Stimulated activated CD8-positive, alpha-beta memory T cell treated with anti-CD3 and anti-CD28 coated beads, Interleukin-12 subunit alpha, Interleukin-12 subunit beta, amount 100 ng/mL, for 4 hours (primary cell): Measurements from ENCODE around the gene ACACB.

Source experiments
- DNase-seq: peaks from one replicate; pipeline ENCODE4 v3.0.0-alpha.2; 2020; ENCODE audit warnings: low read depth

The ACACB gene

DNA sequence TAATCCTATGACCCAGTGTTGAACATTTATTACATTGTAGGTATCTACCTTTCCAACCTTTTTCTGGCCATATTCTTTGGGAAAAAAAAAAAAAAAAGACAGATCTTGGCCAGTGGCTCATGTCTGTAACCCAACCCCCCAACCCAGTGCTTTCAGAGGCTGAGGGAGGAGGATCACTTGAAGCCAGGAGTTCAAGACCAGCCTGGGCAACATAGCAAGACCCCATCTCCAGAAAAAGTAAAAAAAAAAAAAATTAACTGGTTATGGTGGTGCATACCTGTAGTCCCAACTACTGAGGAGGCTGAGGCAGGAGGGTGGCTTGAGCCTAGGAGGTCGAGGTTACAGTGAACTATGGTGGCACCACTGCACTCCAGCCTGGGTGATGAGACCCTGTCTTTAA, 58.1 kb downstream of the ACACB start:
- no peak for DNase-seq

DNA sequence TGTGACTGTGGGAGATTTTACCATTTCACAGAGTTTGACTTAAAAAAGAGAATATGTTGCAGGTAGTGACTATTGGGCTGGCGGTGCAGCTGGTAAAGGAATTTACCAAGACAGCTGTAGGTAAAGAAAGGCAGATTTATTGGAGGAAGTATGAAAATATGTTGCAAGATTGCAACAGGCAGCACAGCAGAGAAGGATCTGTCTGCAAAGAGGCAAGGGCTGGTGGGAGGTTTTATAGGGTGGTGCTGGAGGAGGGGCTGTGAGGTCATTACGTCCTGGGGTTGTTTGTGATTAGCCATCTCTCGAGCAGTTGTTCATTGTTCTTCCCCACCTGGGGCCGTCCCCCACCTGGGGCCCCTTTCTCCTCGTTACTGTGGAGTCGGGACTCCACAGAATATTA, 62.1 kb downstream of the ACACB start:
- no peak for DNase-seq

DNA sequence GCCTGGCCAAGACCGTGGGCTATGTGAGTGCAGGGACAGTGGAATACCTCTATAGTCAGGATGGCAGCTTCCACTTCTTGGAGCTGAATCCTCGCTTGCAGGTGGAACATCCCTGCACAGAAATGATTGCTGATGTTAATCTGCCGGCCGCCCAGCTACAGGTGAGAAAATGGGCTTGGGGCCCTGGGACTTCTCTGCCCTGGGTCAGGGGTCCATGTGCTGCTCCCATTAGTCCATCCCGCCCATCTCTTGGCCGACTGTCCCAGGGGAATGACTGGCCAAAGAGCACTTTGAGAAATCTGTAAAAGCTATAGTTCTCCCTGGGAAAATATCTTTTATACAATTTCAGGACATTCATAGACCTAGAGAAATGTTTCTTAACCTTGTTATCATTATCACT, 63.5 kb downstream of the ACACB start:
- no peak for DNase-seq

DNA sequence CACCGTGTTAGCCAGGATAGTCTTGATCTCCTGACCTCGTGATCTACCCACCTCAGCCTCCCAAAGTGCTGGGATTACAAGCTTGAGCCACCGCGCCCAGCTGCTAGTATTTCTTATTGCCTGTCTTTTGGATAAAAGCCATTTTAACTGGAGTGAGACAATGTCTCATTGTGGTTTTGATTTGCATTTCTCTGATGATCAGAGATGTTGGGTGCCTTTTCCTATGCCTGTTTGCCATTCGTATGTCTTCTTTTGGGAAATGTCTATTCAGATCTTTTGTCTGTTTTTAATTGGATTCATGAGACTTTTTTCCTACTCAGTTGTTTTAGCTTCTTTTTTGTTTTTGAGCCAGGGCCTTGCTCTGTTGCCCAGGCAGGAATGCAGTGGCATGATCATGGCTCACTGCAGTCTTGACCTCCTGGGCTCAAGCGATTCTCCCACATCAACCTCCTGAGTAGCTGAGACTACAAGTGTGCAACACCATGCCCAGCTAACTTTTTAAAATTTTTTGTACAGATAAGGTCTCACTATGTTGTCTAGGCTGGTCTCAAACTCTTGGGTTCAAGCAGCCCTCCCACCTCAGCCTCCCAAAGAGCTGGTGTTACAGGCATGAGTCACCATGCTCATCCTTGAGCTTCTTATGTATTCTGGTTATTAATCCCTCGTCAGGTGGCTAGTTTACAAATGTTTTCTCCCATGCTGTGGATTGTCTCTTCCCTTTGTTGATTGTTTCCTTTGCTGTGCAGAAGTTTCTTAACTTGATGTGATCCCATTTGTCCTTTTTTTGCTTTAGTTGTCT, 65.9 kb downstream of the ACACB start:
- no peak for DNase-seq

DNA sequence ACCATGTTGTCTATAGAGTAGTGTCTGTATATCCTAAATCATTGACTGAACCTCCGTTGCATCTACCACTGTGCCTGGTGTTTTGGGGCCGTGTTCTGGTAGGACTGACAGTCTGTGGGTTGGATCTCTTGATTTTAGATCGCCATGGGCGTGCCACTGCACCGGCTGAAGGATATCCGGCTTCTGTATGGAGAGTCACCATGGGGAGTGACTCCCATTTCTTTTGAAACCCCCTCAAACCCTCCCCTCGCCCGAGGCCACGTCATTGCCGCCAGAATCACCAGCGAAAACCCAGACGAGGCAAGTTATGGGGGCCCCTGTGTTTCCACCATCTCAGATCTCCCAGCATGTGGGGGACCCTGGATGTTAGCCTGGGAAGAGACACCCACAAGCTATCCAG, 69.1 kb downstream of the ACACB start:
- no peak for DNase-seq

DNA sequence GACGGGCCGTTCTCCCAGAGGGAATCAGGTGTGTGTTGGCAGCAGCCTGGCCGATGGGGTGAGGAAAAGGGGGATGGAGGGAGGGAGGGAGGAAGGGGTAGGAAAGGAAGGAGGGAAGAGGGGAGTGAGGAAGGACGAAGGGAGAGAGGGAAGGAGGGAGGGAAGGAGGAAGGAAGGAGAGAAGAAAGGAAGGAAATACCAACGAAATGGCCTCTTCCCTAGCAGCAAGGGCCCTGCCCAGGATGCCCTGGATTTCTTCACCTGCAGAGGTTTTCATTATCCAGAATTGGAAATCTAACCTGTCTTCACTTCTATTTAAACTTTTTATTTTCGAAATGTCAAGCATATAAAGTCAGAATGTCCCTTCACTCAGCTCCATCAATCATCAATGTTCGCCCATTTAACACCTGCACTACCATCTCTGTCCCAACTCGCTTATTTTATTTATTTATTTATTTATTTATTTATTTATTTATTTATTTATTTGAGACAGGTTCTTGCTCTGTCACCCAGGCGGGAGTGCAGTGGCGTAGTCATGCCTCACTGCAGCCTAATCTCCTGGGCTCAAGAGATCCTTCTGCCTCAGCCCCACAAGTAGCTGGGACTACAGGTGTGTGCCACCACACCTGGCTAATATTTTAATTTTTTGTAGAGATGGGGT, 70.7 kb downstream of the ACACB start:
- no peak for DNase-seq

DNA sequence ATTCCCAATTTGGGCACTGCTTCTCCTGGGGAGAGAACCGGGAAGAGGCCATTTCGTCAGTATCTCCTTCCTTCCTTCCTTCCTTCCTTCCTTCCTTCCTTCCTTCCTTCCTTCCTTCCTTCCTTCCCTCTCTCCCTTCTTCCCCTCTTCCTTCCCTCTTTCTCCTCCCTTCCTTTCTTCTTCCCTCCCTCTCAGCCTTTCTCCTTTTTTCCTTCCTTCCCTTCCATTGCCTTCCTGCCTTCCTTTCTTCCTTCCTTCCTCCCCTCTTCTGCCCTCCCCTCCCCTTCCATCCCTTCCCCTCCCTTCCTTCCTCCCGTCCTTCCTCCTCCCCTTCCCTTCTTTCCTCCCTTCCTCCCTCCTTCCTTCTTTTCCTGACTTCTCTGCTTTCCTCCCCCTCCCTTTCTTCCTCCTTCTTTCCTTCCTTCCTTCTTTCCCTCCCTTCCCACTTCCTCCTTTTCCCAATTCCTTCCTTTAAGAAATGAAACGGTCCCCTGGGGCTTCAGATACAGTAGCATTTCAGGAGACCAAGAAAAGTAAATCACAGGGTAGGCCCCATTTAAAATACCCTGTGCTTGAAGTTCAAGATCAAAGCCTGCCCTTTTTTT, 71.8 kb downstream of the ACACB start:
- DNase-seq = no peak

DNA sequence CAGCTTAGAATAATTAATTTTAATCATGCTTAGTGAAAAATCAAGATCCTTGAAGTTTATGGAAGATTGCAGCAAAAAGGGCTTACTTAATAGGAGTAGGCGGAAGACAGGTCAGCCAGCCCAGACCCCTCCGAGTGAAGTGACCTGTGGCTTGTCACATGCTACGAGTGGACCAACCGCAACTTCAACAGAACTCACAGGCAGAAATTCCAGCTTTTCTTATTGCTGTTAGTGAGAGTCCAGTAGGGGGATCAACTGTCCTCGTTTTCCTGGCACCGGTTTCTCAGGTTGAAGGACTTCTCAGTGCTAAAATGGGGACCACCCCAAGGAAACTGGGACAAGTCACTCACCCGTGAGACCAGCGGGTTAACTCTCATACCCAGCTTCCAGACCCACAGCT, 72.9 kb downstream of the ACACB start:
- no peak for DNase-seq

DNA sequence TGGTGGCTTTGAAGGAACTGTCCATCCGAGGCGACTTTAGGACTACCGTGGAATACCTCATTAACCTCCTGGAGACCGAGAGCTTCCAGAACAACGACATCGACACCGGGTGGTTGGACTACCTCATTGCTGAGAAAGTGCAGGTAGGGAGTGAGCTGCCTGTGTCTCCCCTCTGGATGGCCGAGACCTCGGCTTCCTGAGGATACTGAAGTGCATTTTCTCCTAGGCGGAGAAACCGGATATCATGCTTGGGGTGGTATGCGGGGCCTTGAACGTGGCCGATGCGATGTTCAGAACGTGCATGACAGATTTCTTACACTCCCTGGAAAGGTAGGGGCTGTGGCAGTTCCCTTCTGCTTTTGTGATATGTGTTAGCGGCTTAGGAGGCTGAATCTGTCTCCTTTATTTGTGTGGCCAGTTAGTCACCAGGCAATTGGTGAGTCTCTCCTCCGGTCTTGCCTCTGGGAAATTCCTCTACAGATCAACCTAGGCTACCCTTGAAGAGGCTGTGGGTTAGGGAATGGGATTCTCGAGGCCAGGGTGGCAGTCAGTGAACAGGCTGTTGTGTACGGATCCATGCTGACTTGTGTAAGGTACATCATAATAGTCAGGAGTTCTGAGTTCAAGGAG, 75.3 kb downstream of the ACACB start:
- DNase-seq = no peak

DNA sequence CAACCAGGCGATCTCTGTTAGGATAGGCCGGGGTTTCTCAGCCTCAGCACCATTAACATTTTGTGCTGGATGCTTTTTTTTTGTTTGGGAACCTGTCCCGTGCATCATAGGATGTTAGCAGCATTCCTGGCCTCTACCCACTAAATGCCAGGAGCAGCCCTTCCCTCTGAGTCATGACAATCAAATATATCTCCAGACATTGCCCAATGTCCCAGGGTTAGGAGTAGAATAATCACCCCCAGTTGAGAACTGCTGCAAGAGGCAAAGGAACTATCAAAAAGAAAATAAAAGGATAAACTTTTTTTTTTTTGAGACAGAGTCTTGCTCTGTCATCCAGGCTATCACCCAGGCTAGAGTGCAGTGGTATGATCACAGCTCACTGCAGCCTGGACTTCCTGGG, 76.0 kb downstream of the ACACB start:
- no peak for DNase-seq

DNA sequence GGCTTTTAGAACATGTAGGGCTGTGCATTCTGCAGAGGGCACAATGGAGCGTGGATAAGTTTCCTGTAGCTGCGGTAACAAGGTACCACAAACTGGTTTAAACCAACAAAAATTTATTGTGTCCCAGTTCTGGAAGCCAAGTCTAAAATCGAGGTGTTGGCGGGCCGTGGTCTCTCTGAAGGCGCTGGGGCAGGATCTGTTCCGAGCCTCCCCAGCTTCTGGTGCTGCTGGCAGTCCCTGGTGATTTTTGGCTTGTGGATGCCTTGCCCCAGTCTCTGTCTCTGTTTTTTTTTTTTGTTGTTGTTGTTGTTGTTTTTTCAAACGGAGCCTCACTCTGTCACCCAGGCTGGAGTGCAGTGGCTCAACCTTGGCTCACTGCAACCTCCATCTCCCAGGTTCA, 77.5 kb downstream of the ACACB start:
- no peak for DNase-seq

DNA sequence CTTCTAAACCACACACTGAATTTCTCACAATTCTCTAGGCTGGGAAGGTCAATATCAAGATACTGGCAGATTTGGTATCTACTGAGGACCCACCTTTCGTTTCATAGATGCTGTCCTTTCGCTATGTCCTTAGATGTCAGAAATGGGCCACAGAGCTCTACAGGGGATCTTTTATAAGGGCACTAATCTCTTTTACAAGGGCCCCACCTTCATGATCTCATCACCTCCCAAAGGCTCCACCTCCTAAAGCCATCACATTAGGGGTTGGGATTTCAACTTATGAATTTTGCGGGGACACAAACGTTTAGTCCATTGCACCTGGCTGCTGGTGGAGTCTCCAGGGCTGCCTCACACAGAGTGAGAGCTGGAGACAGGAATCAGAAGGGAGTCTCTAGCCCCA, 79.9 kb downstream of the ACACB start:
- DNase-seq = no peak

DNA sequence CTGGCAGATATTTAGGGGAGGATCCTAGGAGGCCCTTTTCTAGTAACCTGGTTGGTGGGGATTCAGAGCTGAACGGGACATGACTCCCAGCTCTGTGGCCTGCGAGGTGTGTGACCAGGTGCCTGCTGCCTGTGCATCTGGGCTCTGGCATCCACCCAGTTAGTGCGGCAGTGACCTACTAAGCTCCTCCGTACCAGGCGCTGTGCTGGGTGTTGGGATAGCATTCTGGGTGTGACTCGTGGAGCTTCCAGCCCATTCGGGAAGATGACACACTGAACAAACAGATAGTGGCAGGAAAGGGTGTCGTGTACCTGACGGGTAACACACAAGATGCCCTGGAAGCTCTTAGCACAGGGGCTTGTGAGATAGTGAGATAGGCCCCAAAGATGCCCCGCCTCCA, 80.9 kb downstream of the ACACB start:
- DNase-seq = no peak

DNA sequence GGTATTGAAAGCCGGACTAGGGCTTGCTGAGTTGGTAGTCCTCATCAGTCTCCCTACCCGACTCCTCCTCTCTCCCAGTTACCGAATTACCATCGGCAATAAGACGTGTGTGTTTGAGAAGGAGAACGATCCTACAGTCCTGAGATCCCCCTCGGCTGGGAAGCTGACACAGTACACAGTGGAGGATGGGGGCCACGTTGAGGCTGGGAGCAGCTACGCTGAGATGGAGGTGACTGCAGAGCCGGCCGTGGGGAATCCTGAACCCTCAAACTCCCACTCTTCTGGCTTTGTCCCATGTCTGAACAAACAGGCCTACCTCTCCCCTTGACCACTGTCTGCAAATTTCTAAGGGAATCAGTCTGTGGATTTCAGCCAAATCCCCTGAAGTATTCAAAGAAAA, 82.9 kb downstream of the ACACB start:
- DNase-seq = no peak

DNA sequence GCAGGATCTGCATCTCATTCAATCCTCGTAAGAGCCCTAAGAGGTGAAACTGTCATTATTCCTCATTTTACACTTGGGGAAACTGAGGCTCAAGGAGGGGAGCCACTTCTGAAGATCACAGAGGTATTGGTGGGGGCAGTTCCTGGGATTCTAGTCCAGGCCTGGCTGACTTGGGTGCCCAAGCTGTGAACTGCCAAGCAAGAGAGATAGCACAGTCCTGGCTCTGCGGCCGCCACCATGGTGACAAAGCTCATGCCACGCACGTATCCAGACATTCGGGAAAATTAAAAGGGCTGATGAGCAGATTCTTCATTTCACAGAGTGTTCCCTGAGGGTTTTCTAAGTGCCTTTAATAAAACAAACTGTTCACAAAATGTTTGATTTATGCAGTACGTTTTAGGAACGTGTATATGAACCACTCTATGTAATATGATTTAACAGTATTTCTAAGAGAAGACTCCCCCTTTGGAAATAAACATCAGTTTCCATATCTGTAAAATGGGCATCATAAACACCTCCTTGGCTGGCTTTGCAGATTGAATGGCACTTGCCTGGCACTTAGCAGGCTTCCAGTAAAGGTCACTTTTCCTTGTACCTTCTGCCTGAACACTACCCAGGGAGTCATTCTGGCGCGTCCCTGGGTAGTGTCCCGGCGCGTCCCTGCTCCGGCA, 84.6 kb downstream of the ACACB start:
- no peak for DNase-seq

DNA sequence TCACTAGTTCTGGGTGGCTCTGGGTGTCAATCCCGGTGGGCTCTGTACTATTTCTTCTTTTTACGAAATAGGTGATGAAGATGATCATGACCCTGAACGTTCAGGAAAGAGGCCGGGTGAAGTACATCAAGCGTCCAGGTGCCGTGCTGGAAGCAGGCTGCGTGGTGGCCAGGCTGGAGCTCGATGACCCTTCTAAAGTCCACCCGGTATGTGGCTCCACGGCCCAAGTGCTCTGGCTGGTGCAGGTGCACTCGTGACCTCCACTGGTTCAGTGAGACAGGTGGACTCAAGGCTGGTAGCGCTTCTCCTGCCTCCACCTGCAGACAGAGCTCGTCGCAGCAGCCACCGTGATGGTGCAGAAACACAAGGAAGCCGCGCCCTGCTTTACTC, 85.1 kb downstream of the ACACB start:
- DNase-seq = no peak

DNA sequence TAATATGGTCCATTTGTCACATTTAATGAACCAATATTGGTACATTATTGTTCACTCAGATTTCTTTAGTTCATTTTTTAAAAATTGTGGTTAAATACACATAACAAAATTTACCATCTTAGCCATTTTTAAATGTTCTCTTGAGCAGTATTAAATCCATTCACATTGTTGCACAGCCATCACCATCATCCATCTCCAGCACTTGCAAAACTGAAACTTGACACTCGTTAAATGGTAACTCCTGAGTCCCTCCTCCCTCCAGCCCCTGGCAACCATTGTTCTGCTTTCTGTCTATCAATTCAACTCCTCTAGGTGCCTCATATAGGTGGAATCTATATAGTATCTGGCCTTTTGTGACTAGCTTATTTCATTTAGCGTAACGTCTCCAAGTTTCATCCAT, 86.4 kb downstream of the ACACB start:
- DNase-seq = no peak

DNA sequence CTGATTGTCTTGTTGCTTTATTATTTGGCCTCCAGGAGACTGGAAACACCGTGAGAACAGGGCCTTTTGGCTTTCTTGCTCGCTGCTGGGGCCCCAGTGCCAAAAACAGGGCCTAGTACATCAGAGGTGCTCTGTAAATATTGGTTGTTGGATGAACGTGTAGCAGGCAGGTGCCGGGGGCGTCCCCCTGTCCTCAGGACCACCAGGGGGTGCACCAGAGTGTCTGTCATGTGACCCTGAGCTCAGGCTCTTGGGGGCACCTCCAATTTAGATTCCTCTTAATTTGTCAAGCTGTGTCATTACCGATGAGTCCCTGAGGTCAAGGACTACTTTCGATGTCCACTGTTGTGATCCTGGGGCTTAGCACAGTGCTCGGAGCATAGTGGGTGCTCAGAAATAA, 87.1 kb downstream of the ACACB start:
- no peak for DNase-seq

DNA sequence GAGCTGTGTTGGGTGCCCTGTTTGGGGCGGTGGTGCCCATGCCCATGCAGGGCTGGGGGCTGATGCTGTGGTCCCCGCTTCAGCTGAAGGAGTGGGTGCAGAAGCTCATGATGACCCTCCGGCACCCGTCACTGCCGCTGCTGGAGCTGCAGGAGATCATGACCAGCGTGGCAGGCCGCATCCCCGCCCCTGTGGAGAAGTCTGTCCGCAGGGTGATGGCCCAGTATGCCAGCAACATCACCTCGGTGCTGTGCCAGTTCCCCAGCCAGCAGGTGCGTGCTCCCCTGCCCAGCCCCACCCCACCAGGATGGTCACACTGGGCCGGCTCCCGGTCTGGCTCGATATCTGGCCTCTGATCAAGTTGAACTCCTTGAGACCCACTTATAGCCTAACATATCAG, 92.7 kb downstream of the ACACB start:
- no peak for DNase-seq

DNA sequence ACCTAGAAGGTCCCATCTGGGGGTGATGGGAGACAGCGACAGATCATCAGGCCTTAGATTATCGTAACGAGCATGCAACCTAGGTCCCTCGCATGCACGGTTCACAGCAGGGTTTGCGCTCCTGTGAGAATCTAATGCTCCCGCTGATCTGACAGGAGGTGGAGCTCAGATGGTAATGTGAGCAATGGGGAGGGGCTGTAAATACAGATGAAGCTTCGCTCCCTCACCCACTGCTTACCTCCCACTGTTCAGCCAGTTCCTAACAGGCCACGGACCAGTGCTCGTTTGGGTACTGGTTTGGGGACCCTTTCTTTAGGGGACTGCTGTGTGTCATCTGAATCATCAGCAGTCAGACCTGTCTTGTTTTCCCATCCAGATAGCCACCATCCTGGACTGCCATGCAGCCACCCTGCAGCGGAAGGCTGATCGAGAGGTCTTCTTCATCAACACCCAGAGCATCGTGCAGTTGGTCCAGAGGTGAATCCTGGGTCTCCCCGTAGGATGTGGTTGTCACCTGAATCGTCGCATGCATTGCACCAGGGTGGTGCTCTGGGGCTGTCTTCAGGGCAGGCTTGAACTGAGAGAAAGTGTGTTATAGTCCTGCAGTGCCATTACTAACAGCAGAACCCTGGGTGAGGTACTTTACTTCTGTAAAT, 96.2 kb downstream of the ACACB start:
- no peak for DNase-seq

DNA sequence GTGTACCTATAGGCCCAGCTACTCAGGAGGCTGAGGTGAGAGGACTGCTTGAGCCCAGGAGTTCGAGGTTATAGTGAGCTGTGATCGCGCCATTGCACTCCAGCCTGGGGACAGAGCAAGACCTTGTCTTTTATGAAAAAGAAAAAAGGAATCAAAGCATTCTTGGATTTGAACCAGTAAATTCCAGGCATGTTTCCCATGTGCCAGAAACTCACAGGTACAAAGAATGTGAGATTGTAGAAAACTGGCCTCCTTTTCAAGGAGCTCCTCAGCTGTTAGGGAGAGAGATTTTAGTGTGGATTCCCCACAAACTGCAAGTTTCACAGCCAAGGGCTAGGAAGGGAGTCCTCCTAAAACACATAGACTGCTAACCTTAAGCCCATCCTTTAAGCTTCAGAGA, 97.7 kb downstream of the ACACB start:
- DNase-seq = no peak

DNA sequence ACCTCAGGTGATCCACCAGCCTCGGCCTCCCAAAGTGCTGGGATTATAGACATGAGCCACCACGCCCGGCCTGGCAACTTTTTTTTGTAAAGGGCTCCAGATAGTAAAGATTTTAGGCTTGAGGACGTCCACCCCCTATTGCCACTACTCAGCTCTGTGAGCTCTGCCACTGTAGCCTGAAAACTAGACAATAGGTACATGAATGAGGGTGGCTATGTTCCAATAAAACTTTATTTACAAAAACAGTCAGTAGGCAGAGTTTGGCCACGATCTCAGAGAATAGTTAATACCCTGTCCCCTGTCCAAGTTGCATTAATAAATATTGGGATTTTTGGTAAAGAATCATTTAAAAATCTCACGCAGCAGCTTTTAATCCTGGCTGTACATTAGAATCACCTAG, 102.6 kb downstream of the ACACB start:
- no peak for DNase-seq
